Activated naive CD4-positive, alpha-beta T cell treated with Interleukin-2 at 50 U/mL for 16 hours (primary cell): ENCODE data around the gene BCAR3.
"Not testable (repeated sequence)": the region's sequence is repeated elsewhere in the genome, so short reads cannot be mapped to it uniquely, and the experiment has no call there.

Experiments used
- DNase-seq: peaks from one replicate; pipeline ENCODE4 v3.0.0-alpha.2; 2020

BCAR3 gene

GRCh38 chr1:93593854-93594602, 87.6 kb downstream of the BCAR3 start:
- DNase-seq: no peak

DNA sequence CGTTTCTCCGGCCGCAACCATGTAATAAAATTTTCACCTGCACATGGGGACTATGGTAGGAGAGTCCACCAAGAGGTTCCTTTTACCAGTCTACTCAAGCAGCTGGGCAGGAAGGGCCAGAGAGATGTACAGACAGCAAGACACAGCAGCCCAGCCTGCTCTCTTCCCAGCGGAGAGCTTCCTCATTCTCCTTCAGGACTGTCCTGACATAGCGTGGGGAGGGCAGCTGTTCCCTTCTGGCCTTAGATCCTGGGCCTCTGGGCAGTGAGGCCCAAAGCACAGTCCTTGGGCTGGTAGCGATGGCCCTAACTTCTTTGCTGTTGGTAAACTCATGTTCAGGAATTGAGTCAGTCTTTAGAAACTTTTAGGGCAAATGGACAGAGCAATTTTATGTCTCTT, 89.1 kb downstream of the BCAR3 start:
- no peak for DNase-seq

- no peak for DNase-seq
These were observed 89.7 kb downstream of the BCAR3 start for GRCh38 chr1:93591676-93592550.

DNA sequence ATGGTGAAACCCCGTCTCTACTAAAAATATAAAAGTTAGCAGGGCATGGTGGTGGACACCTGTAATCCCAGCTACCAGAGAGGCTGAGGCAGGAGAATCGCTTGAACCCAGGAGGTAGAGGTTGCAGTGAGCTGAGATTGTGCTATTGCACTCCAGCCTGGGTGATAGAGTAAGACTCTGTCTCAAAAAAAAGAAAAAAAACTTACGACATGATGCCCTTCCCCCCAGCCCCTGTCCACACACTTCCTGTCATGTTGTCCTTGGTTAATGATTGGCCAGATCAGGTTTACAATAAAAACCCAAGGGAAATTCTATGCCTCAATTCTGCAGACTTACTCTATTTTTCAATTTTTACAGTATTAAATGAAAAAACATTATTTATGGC, 90.4 kb downstream of the BCAR3 start:
- not testable (repeated sequence) for DNase-seq

- DNase-seq: no peak
These were observed 92.7 kb downstream of the BCAR3 start for GRCh38 chr1:93588955-93589354.

GRCh38 chr1:93588206-93588605, 93.4 kb downstream of the BCAR3 start:
- no peak for DNase-seq

DNA sequence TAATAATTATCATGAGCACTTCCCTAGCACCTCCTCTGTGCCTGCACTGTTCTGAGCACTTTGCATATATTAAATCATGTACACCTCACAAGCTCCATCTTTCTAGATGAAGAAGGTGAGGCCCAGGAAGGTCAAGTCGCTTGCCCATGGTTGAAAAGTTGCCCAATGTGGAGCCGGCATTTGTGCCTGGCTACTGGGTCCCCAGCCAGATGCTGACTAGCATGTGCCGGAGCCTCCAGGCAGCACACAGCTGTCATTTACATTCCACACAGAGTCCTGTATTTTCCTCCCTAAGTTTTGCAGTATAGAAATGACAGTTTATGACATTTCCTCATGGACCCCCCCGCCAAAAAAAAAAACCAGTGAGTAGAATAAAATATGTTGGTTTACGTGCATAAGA, 94.3 kb downstream of the BCAR3 start:
- DNase-seq: no peak

DNA sequence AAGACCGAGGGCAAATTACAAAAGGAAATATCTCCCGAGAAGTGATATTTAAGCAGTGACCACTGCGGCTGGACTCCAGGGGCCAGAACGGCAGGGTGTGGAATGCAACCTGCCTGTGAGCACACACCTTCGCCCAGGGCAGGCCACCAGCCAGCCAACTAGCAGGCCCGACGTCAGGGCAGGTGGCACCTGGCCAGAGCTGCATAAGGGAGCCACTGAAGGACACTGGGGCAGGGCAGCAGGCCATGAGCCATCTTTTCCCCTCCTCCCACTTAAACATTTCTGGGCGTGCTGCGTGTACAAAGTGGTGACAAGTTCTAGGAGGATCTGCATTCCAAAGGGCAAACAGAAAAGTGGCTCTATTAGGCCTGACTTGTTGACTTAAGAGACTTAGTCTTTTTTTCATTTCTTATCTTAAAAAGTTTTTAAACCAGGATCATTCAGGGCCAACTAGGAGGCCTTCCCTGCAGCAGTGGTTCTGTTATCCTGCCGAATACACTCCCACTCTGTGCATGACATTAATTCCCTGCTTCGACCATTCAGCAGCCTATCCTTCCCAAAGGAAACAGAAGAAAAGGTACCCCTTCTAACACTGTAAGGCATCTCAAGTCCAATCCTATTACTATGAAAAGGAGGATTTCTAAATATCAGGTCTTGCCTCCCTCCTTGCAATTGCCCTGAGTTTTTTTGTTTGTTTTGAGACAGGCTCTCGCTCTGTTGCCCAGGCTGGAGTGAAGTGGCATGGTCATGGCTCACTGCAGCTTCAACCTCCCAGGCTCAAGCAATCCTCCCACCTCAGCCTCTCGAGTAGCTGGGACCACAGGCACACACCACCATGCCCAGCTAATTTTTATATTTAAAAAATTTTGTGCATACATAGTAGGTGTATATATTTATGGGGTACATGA, 96.3 kb downstream of the BCAR3 start:
- DNase-seq: no peak

DNA sequence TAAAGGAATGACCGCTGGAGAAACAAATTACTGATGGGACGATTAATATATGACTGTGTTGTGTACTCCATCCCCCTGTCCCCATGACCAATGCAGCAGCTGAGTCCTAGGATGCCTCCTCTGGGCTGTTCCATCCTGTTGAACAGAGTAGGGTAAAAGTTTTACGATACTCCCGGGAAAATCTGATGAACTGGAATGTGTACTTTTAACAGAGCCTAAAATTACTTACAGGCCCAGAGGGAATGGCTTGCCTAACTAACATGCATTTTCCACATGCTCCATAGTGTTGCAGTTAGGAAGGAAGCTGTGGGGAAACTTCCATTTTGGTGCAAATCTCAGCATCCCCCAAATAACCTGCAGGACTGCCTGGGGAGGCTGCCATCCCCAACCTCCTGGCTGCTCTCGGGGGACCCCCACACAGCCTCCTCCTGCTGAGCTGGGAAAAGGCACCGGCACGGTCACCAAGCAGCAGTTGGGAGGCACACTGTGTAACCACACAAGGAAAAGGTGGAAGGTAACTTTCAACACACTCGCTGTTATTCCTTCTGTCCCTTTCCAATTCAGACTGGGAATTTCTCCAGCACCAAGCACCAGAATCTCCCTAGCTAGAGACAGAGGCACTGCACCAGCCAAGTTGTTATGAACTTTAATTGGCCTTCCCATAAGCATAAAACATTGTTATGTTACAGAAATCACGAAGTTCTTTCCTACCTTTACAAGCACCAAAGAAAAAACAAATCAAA, 97.2 kb downstream of the BCAR3 start:
- DNase-seq: no peak

GRCh38 chr1:93581917-93582850, 99.5 kb downstream of the BCAR3 start:
- DNase-seq: no peak

- DNase-seq: no peak
These were observed 101.7 kb downstream of the BCAR3 start for GRCh38 chr1:93579891-93580290.

DNA sequence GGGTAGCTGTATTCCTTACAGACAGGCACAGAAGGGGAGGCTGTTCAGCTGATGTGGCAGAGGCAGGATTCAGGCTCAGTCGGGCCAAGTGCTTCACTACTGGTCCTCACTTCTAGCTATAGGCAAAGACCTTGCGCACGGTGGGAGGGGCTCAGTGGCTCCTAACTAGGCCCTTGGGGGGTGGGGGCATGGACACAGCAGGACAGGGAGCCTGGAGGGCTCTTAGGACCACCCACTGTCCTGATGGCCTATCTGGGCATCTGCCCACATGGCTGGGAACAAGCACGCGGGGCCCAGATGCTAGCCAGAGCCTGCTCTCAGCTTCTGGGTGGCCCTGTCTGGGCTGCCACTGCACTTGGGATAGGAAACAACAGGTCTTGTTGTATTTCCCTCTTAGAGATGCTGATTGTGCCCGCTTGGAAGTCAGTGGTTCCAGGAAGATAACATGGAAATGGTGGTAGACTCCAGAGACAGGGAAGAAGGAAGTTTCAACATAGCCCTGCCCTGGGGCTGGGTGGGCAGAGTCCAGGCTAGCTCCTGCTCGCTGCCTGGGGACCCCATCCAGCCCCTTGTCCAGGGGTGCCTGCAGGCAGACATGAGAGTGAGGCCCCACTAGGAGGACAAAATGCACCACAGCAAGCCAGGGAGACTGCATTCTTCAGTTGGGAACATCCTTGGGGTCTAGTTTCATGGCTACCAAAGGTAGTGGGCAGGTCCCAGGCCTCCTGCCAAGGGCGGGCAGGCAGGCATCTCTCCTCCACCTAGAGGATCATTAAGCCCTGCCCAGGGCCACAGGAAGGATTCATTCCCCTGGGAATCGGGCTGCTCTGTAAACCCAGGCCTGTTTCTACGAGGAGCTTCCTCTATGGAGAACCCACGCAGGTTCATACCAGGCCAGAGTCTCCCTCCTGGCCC, 102.5 kb downstream of the BCAR3 start:
- no peak for DNase-seq

GRCh38 chr1:93578433-93578830, 103.2 kb downstream of the BCAR3 start:
- no peak for DNase-seq

- no peak for DNase-seq
These were observed 103.9 kb downstream of the BCAR3 start for GRCh38 chr1:93577536-93578432.

- no peak for DNase-seq
These were observed 104.9 kb downstream of the BCAR3 start for GRCh38 chr1:93576746-93577145.

GRCh38 chr1:93576346-93576745, 105.3 kb downstream of the BCAR3 start:
- no peak for DNase-seq

DNA sequence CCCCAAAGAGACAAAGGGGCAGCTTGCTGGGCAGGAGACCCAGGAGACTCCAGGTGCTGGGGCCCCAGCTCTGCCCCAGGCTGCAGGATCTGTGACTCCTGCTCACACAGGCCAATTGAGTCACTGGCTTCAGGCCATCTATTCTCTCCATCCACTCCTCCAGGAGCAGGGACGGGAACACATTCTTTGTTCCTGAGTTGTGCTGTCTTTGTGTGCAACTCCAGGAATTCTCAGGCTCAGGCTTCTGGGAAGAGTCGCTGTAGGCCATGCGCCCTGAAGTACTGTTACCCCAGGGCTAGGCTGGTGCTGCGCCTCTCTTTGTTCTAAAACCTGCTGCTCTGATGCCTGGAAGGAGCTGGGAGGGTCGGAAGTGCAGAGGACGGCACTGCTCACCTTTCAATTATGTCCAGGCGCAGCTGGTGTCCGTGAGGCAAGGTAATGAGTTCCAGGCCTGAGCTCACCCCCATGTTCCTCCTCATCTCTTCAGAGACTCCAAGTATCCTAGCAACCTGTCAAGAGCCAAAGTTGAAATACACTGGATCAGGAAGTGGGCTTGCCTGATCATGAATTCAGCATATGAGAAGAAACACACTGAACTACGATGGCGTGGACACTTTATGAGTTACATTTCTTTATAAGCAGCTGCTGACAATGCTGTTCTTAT, 105.9 kb downstream of the BCAR3 start:
- no peak for DNase-seq

DNA sequence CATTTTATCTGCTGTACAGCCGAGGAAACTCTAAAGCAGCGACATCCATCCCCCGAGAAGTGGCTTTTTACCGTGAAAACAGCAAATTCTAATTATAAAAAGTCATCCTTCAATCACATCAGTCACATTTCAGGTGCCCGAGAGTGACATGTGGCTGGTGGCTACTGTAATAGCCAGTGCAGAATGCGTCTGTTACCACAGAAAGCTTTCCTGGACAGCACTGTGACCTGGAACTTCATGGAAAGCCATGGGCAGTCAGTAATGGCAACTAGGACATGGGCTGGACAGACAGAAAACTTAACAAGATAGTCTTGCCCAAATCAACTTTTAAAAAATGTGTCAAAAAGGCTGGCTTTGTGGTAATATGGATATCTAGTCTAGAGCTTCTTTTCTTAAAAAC, 106.6 kb downstream of the BCAR3 start:
- no peak for DNase-seq

- DNase-seq: no peak
These were observed 107.1 kb downstream of the BCAR3 start for GRCh38 chr1:93574511-93574910.
